ENCODE data around the gene DCHS2. TPM values are rescaled to one million over a fixed set of nuclear protein-coding genes. Genes with fewer than 3 reads are reported as not detected.
A peak's percentile ranks its signal among the peaks of the same experiment; 100 is the strongest.

DCHS2 gene
- total RNA-seq, 1 donor from 2014 or later, result 17.7 TPM

DNA sequence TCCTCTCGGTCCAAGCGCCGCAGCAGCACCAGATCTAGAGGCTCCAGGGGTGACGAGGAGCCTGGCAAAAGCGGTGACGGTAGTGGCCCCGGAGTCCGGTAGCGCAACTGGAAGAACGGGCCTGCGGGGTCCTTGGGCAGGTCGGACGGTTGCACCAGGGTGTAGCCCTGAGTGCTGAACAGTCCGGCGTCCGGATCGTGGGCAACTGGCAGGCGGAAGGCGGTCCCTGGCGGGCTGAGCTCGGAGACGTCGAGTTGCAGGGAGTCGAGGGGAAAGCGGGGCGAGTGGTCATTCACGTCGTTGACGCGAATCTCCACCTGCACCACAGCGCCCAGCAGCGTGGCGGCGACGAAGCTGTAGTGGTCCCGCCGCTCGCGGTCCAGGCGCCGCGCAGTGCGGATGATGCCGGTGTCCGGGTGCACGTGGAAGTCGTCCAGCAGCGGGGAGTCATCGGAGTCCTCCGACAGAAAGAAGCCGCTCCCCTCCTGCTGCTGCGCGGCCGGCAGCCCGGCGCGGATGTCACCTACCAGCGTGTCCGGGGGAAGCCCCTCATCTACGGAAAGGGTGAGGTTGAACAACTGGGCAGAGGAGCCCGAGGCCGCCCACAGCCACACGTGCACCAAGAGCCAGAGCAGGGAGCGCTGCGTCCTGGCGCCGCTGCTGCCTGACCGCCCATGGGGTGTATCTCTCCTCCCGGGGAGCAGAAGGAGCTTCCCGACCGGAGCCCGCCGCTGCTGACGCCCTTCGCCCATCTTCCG is 837 bp downstream of the DCHS2 start:
- no peak for DNase-seq

DNA sequence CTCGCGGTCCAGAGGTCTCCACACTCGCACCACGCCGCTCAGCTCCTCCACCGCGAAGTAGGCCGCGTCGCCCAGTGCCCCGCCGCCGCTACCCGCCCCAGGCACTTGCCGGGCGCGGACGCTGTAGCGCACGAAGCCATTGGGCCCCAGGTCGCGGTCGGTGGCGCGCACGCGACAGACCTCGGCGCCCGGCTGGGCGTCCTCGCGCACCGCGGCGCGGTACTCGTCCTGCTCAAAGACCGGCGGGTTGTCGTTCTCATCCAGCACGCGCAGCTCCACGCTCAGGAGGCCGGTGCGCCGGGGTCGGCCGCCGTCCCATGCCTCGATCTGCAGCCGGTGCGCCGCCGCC is 1.4 kb downstream of the DCHS2 start:
- no peak for DNase-seq

DNA sequence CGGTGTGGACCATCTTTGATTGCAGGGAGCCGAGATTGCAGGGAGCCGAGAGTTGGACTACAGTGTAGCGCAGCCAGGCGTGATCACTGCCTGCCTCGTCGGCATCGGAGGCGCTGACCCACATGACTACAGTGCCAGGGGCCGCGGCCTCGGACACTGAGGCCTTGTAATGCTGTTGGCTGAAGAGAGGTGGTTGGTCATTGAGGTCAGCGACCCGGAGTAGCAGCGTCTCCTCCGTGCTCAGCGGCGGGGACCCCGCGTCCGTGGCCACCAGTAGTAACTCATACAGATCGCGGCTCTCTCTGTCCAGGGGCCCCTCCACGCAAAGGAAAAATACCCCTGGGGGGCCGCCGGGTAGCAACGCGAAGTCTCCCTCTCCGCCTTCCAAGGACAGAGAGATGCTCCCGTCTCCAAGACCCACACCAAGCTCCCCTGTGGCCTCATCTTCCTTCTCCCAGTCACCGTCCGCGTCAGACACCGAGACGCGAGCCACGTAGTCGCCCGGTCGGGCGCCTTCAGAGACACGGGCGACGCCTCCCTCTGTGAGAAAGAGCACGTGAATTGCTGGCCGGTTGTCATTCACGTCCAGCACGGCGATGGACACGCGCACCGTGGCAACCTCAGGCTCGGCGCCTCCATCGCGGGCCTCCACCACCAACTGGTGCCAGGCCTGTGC is 1.9 kb downstream of the DCHS2 start:
- no peak for DNase-seq

DNA sequence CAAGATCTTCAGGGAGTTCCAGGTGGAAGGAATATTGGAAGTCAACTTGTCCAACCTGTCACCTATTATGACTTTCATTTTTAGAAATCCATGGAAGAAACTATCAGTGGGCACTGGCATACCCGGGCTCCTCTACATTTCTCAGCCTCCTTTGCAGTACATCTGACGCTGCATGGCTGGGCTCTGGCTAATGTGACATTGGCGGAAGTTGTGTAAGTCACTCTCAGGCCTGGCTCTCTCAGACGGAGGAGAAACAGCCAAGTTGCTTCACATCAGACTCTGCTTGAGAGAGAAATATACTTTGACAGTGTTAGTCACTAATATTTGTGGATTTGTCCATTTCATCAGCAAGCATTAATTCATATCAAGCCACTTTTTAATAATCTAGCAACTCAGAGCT is 4.5 kb downstream of the DCHS2 start:
- no peak for DNase-seq

DNA sequence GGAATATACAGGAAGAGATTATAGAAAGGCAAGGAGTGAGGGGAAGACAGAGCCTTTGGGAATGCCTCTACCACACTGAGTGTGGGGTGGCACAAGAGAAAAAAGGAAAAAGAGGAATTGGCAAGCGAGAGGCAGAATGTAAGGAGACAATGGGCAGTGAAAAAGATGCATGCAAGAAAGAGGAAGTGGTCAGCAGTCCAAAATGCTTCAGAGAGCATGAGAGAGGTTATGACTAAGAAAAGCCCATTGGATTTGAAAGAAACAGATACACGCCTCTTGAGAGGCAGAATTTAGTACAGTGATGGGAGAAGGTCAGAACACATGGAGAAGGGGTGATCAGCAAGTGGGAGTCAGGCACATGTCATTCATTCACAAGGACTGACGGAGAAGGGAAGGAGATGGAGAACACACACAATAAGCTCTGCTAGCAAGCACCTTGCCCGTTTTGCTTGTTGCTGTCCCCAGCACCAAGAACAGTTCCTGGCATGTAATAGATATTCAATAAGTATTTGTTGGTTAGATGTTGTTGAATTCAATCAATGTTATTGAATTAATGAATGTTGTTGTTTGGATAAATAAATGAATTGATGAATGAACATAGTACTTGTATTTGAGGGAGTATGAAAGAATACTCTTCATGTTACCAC is 6.3 kb downstream of the DCHS2 start:
- no peak for DNase-seq

DNA sequence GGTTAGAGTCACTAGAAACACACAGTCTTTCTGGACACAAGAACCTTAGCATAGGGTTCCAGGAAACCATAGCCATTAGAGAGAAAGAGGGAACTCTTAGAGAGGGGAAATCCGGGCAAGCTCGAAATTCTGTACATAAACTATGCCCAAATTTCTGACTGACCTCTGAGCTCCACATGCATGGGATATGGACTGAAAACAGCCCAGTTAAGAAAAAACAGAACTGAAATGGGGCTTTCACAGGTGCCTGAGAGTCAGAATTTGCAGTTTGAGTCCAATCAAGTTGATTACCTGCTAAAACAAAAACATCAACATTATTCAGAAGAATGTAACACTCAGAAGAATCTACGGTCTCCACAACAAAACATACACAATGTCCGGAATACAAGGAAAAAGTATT is 13.1 kb downstream of the DCHS2 start:
- no peak for DNase-seq

DNA sequence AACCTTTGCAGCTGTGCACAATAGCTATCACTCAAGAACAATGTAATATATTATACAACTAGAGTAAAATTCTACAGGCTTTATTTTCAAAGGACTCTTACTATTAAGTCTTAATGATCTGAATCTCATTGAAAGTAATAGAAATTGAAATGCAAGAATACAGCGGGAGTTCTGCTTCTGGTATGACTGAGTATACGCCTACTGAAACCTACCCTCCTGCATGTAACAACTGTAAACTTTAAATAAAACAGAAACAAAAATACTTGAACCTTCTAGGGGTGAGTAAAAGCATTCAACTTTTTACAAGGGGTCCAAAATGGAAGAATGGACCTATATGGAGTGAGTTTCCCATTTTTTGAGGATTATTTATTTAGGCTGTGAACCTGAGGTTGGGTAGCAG is 13.5 kb downstream of the DCHS2 start:
- no peak for DNase-seq

DNA sequence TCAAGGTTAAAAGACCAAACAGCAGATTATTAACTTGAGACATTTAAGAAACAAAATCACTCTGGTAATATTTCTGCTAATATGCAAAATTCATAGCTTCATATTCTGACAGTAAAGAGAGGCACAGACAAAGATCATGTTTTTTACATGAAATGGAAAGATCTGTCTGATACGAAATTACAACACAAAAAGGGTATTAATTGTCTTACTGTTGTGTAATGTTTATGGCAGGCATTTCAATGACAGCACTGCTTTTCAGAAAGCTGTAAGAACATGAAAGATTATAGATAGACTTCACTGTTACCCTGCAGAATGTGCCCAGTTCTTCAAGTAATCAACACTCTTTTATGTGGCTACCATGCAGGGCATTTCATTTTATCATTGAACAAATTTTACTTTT is 15.4 kb downstream of the DCHS2 start:
- peak; percentile 18 for DNase-seq

DNA sequence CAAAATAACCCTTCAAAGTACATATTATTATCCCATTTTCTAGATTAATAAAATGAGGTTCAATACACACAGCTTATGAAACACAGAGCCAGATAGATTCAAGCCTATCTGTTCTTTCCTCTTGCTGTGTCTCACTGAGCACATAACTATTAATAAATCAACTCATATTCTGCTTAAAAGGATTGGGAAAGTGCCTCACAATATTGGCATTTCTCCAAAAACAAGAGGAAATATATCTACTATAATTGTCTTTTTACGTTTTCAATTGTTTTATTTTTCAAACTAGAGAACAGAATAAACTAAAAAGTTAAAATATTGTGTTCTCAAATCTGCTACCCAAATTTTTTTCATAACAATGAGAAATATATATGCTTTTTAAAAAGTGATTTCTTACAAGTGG is 15.8 kb downstream of the DCHS2 start:
- DNase-seq, result no peak

DNA sequence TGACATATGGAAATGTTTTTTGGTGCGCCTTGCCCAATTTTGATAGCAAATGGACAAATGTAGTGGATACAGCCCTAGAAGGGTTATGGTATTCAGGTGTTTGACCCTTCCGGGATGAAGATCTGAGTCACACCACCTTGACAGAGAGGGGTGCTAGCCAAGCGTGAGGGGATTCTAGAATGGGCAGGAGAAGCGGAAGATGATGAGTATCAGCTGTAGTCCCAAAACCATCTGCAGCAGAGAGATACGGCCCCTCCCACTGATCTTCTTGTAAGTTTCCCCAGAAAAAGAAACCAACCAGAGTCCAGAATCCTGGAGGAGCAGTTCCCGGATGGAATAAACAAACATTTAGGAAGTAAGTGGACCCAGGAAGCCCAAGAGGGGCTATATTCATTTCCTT is 18.1 kb downstream of the DCHS2 start:
- DNase-seq, result no peak

DNA sequence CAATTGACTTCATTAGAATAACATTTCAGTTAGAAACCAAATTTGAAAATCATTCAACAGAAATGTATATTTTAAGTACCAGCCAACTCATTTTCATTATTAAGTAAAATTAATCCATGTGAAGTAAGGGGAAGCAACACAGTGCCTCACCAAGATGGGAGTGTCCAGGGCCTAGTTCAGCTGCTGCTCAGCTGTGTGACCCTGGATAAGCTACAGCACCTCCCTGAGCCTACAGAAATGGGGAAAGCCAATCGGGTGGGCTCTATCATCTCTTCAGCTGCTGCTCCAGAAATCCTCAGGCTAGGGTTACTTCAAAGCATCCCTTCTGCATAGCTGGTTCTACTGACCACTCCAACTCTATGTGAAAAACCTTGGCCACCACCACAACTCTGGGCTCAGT is 18.7 kb downstream of the DCHS2 start:
- no peak for DNase-seq

DNA sequence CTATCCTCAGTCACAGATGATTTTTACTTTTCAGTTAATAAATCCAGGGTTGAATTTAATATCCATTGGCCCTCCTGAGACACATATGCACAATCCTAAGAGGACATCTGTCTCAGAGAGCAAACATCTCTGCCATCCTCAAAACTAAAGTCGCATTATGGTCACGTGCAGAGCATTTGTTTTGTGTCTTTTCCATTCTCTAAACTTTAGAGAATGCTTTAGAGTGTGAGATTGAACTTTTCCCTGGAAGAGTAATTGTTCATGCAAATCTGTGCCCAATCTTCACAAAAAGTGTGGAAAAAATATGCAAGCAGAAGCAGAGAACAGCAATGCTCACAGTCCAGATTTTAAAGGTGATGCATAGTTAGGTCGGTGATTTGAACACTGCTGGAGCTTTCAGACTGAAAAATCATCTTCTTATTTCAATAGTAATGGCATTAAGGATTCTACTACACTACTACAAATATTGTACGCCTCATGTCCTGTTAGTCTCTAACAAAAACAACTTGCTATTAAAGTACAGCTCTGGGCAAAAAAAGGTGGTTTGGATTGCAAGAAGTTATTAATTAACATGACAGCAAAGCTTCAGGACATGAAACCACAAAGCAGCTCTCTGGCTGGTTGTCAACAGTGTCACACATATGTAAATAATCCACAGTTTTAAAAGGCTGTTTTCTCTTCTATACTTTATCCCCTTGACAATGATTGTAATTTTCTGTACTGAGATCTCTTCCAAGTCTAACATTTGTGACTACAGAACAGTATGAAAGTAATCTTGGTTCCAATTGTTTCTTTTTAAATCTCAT is 19.9 kb downstream of the DCHS2 start:
- DNase-seq, result peak; percentile 91

DNA sequence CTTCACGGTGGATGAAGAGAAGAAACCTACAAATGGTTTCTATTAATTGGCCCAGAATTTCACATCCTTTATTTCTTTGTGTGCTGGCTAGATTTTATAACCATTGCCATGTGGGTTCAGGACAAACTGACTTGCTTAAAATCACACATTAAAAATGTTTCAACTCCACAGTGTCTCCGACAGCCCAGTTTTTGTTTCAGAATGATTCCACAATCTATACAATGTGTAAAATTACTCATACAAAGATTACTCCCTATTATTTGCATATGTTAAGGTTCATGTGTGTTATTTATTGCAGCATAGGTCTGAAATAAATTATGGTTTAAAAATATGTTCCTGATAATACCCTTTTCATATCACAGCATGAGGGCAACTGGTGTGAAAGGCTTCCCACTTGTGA is 20.6 kb downstream of the DCHS2 start:
- DNase-seq, result no peak

DNA sequence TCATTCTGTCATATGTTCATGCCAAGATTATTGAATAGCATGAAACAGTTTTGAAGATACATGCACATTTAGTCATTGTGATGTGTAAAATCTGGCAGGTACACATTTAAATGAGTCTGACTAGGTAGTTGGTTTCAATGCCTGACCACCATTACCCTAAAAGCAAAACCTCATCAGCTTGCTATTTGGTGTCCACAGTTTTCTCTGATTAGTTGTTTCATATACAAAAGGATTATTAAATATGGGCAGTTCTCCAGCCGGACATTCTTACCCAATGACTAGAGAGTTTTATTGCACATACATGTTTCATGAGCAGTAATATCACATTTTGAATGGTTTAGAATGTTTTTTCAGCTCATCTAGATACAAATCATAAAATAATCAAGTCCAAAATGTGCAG is 23.7 kb downstream of the DCHS2 start:
- DNase-seq, result peak; percentile 31

DNA sequence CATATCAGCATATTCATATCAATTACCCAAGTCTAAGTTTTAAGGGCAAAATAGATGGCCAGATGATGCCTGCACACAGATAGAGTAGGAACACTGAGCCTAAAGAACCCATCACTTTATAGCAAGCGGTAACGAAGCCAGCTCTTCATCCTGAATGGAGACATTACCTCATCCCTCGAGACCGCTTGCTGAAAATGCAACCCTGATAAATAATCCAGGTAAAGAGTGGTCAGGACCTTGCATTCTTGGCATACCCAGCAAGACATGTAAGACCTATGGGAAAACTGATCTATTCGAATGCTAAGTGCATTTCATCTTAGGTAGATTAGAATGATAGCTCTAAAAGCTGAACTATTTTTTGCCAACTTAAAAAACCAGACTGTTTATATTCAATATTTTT is 25.3 kb downstream of the DCHS2 start:
- DNase-seq, result no peak

DNA sequence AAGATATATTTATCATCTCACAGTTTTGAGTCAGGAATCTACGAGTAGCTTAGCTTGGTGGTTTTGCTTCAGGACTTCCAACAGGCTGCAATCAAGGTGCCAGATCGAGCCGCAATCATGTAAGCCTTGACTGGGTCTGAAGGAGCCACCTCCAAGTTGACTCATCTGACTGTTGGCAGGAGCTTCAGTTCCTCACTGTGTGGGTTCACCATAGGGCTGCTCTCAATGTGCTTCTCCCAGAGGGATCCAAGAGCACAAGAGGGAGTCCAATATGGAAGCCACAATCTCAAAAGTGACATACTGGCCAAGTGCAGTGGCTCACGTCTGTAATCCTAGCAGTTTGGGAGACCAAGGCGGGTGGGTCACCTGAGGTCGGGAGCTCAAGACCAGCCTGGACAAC is 26.5 kb downstream of the DCHS2 start:
- DNase-seq, result no peak

DNA sequence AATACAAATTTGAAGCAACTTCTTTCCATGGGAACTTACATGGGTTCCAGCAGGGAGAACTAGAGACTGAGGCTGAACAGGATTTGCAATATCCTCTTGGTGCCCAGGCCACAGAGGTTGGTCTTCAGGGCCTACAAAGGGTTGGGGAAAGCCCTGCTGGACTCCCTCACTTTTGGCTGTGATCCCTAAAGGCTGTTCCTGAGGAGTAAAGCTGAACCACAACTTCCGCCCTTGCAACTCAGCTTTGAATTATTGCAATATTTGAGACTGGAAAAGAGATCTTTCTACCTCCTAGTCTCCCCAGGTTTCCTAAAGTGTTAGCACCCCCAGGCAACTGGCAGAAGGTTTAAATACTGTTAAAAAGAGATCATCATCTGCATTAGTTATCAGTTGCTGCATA is 26.9 kb downstream of the DCHS2 start:
- DNase-seq, result no peak

DNA sequence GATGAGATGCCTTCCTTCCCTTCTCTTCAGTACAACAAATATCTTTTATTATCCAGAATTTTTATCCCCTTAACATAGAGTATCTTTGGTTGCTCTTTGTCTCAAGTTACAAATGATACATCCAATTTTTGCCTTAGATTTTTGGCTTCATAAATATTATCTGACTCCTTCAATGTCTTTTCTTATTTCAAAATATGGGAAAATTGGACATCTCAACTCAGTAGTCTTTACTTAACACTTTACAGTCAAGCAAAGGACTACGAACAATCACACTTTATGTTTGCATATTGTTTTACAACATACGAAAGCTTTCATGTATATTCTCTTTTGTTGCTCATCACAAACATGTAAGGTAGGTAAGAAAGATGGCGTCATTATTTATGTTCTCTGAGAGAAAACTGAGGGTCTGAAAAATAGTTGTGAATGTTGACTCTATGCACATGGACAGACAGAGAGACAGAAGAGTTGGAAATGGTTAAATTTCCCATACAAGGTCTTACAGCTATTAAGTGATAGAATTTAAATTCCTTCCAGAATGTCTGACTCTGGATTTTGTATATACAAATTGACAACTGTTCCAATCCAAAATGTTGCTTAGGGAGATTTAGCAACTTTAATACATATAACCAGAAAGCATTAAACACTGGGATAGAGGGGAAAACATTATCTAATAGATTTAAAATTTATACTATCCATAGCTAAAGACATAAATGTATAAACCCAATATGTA is 29.4 kb downstream of the DCHS2 start:
- DNase-seq, result no peak

DNA sequence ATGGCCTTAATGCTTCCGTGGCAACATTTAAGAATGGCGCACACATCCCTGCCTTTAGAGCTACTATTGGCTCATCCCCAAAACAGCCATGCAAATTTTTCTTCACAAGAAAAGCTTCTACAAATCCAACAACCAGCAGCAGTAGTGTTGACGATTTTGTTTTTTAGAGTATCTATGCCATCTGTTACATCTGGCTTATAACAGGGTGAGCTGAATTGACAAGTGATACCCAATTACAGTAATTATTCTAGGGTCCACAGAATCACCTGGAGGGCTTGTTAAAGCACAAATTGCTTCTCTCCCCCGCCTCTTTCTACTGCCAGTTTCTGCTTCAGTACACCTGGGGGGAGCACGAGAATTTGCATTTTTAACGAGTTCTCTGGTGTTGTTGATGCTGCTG is 34.1 kb downstream of the DCHS2 start:
- DNase-seq, result no peak

DNA sequence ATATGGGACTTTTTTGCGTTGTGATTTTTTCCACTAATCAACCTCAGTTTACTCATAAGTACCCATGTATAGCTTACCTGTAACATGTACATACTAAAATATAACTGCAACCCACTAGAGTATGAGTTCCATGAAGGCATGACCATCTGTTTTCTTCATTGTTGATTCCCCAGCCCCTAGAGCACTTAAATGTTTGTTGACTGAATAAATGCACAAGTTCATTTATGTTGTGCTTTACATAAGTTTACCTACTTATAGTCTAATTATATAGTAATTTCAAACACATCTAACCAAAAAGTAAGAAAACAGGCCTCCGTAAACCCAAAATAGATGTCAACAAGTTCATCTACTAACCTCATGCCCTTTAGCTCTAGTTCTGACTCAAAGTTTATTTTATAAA is 34.7 kb downstream of the DCHS2 start:
- no peak for DNase-seq

DNA sequence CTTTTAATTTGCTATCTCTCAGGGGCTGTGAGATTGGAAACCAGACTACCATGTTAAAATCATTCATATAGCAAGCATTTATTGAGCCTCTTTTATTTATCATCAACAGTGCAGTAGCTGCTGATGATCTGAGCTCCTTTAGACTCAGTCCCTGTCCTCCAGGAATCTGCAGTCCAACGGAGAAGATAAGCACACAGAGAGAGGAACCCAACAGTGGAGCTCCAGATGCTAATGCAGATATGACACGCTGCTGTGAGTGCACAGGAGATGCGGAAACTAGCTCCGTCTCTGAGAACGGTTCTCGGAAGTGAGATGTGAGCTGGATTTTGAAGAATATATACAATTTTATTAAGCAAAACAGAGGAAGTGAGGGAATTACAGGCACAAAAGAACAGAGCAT is 35.4 kb downstream of the DCHS2 start:
- no peak for DNase-seq

DNA sequence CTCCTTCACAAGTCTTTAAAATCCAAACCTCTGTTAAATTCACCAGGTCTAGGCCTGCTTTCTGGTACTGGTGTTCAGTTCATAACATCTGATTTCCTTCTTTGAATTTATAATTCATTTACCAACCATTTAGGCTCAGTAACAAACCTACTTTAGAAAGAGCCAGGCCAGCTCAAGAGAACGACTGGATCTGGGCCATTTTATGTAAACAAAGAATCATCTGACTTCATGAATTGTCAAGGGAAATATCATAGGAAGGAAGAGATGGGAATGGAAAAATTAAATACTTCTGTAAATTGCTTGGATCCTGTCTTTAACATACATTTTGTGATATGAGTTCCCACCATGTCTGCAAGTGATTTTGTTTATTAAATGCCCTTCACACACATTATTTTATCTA is 36.5 kb downstream of the DCHS2 start:
- peak; percentile 39 for DNase-seq
